Stimulated activated CD4-positive, alpha-beta T cell treated with anti-CD3 and anti-CD28 coated beads, Interleukin-4, amount 100 ng/mL, for 1 hour (primary cell): ENCODE data around the gene PRMT3.
"Not testable (repeated sequence)": the region's sequence is repeated elsewhere in the genome, so short reads cannot be mapped to it uniquely, and the experiment has no call there.

ENCODE experiments used
- DNase-seq: peaks from one replicate; pipeline ENCODE4 v3.0.0-alpha.2; 2020

PRMT3 gene

DNA sequence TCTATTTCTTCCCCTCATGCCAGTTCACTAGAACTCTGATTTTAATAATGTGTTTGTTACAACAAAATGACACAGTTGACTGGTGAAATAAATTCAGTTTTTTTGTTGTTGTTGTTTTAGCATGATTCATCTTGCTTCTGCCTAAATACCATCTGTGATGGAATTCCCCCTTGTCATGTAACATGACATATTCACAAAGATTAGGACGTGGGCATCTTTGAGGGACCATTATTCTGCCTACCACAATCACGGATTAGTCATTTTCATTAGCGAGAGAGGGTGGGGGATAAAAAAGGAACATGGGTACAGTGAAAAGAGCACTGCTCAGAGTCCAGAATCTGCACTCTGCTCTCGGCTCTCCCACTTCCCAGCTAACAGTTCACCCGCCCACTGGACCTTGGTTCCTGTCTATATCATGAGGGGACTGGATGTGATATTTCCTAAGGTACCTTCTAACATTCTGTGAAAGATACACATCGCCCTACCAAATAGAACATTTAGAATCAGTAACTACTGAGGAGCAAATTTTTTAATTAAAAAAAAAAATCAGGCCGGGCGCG lies 12.7 kb upstream of the PRMT3 start:
- DNase-seq = no peak

DNA sequence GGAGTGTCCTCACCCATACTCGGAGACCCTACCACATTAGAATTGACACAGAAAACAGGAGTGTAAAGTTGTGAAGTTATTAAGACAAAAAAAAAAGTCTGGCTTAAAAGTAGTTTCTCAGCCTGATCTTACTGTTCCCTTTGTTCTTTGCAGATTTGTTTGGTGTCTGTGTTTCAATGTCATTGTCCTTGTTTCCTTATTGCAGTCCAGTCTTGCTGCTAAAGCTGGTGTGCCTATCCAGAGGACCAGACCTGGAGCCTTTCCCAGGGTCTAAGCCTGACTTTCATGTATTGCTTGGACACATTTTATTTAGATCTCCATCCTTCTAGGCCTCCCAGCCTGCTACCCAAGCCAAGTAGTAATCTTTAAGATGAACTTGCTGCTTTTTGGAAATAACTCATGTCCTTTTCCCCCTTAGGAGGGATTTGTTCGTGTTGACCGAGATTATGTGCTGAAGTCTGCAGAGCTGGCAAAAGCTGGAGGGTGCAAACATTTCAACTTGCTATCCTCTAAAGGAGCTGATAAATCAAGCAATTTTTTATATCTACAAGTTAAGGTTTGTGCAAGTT lies 11.3 kb upstream of the PRMT3 start:
- no peak for DNase-seq

GRCh38 chr11:20385996-20386395 lies 1.5 kb upstream of the PRMT3 start:
- not testable (repeated sequence) for DNase-seq

DNA sequence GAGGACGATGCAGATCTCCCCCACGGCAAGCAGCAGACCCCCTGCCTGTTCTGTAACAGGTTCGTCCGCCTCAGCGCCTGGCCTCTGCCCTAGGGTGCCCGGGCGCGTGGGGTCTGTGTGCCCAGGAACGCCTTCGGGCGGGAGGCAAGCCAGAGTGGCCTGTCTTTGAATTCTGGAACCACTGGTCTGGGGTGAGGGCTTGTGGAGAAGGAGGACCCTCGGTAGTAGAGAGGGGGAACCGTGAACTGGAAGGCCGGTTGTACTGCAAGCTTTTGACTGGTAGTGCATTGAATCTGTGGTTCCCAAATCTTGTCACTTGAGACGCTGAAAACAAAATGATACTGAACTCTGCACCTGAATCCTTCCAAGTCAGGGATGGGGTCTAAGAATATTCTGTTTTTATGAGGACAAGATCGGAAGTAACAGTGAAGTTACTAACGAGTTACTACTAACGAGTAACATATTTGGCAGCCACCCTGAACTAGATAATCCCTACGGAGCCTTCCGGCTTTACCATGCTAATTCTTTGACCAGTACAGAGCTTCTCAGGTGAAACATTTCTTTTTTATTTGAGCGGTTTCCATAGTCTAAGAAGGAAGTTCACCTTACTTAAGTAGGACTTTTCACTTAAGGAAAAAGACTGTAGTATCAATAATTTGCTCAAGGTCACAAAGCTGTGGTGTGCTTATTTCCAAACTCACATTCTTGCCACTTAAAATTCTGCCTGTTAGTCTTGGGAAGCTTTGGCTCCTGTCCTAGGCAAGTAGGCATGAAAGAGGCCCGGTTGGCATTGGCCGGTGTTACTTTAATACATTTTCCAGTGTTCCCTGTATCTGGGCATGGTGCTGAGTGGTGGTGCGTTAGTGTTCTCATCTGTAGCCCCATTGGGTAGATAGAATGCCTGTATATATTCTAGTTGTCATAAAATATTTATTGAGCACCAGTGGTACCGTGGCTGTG lies 860 bp downstream of the PRMT3 start:
- no peak for DNase-seq

DNA sequence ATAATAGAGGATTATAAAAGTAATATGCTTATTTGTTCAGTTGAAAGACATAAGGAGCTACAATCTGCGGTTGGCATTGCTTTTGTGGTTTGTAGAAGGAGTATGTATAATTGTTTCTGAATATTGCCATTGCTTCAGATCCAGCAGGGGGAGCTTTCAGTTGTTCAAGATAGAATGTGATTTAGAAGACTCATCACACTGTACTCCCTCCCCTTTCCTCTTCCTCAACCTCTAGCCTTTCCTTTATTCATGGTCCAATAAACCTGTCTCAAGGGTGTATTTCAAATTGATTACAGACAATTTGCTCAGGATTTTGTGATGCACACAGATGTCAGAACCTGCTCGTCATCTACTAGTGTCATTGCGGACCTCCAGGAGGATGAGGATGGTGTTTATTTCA lies 9.8 kb downstream of the PRMT3 start:
- DNase-seq = no peak

- no peak for DNase-seq
These were observed 12.0 kb downstream of the PRMT3 start for GRCh38 chr11:20399498-20399897.

DNA sequence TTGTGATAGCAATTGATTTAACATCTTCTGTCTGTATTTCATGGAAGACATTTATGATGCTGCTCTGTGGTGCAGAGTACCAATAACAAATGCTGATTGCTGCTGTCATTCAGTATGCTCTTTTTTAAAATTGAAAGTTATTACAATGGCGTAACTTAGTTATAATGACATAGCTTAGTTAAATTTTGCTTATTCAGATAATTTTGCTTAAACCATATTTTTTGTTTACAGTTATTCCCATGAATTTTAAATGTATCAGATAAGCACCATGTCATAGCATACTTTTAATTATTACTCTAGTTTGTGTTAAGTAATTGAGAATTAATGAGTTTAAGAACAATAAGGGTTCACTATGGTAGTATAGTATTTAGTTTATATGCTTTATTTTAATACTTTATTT lies 15.5 kb downstream of the PRMT3 start:
- DNase-seq = no peak

- no peak for DNase-seq
These were observed 19.0 kb downstream of the PRMT3 start for GRCh38 chr11:20406484-20406883.

GRCh38 chr11:20407344-20407743 lies 19.8 kb downstream of the PRMT3 start:
- DNase-seq = no peak

GRCh38 chr11:20415432-20415831 lies 27.9 kb downstream of the PRMT3 start:
- no peak for DNase-seq

DNA sequence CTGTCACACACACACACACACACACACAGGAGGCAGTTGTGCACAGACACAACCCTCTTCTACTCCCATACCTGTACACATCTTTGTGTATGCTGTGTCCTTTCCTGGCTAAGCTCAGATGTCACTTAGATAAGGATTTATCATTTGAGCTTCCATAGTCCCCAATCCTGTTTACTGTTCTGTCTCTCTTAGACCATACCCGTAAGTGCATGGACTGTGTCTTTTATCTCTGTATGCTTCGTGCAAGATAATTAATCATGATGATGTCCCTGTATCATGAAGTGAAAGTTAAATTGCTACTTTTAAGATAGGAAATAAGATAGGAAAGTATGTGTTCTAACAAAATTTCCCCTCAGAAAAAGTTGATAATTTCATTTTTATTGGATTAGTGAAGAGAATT lies 30.3 kb downstream of the PRMT3 start:
- no peak for DNase-seq

DNA sequence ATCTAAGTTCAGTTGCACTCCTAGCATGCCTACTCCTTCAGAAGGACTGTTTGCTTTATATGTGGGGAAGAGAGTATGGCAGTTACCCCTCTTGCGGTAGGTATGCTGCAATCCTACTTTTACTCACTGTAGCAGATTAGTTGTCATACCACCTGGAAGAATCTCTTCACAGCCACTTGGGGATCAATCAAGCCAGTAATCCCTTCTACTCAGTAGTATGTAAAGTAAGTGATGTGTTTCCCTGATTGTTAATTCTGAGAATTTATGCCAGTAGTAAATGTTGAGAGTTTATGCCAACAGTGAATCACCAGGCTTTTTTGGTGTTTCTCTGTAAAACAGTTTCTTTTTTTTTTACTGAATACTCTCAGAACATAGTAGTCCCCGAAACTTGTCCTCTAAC lies 34.4 kb downstream of the PRMT3 start:
- no peak for DNase-seq

GRCh38 chr11:20429216-20429615 lies 41.7 kb downstream of the PRMT3 start:
- no peak for DNase-seq

DNA sequence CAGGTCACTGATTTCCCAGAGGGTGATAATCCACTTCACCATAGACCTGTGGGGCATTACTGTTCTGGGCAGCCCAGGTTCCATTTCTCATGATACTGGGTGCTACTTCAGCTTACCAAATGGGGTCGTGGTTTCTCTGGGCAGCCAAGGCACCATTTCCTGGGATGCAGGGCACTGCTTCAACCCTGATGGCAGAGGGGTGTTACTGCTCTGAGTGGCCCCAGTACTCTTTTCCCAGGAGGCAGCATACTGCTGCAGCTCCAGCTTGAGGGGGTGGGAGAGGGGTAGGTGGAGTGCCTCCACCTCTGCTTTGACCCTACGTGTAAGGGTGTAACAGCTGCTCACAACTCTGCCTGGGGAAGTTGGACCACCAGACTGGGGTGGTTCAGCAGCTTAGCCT lies 51.1 kb downstream of the PRMT3 start:
- DNase-seq = no peak

DNA sequence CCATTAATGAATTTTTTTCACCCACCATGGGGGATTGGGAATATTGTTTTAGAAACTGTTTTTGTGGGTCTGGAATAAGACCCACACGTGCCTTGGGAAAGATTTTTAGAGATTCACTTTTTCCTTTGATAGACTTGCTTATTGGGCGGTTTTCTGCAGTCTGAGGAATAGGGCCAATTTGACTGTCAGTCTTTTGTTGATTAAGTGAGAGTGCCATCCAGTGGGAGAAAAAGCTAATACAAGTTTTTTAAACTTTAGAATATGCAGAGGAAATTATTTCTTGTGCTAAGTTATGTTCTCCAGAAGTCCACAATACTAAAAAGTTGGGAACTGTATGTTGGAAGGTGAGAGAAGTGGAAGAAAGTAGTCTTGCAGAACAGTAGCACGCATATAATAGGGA lies 56.1 kb downstream of the PRMT3 start:
- no peak for DNase-seq

- no peak for DNase-seq
These were observed 57.0 kb downstream of the PRMT3 start for GRCh38 chr11:20444535-20444934.

DNA sequence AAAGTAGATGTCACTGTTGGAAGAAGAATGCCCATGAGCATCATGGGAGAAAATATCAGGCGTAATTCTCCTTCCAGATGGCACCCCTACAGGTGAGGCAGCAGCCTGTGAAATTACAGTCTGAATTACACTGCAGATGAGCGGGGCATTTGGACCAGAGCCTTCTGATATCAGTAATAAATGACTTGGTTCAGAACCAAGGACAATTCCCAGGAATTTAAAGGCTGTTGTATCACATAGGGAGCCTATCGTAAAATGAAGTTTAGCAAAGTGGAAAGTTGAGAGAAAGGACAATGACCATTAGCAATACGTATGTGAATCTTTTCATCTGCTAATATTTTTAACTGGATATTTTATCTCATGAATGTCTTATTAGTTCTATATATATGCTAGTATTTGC lies 61.3 kb downstream of the PRMT3 start:
- DNase-seq = no peak

DNA sequence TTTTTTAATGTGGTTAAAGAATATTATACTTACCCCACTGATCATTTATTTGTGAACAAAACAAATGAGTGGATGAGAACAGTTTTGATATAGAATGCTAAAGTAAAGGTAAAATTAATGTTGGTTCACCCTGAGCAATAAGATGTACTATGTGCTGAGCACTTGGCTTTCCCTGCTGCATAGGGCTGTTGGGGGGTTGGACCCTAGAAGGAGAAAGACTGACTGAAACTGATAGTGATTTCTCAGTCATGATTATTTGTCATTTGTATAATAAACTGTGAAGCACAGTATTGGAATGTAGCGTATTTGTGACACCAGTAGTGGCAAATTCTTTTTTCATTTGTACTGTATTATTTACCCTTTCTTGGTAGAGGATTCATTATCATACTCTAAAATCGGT lies 63.3 kb downstream of the PRMT3 start:
- no peak for DNase-seq

GRCh38 chr11:20451568-20451967 lies 64.1 kb downstream of the PRMT3 start:
- no peak for DNase-seq

GRCh38 chr11:20452585-20452984 lies 65.1 kb downstream of the PRMT3 start:
- DNase-seq = no peak

GRCh38 chr11:20453657-20454316 lies 66.3 kb downstream of the PRMT3 start:
- DNase-seq = no peak

GRCh38 chr11:20457001-20457799 lies 69.7 kb downstream of the PRMT3 start:
- no peak for DNase-seq
